GM06990 (cell line): ENCODE measurements around the gene SLC26A6.

Source experiments
- DNase-seq: peaks from one replicate; pipeline ENCODE4 v3.0.0-alpha.2; 2011; ENCODE audit not compliant: insufficient read length; ENCODE audit errors: extremely low read depth
- H3K27me3 ChIP-seq: replicated peaks from 2 replicates; pipeline ENCODE4 v1.6.0; 2011; ENCODE audit warnings: low read length; ENCODE audit not compliant: control insufficient read depth, insufficient read depth
- H3K36me3 ChIP-seq: 2 replicates; pipeline ENCODE4 v1.5.1; 2011; ENCODE audit warnings: low read length; ENCODE audit not compliant: control insufficient read depth, insufficient read depth
- H3K4me3 ChIP-seq: replicated peaks from 2 replicates; pipeline ENCODE4 v1.5.1; 2011; ENCODE audit warnings: low read depth, mild to moderate bottlenecking, control low read depth, low read length
- TF ChIP-seq, protein P1 (sequence below): IDR thresholded peaks from 2 replicates; pipeline ENCODE4 v1.5.1; 2011; ENCODE audit warnings: low read length, control low read depth, mild to moderate bottlenecking, inconsistent platforms; ENCODE audit not compliant: insufficient read depth, poor library complexity, severe bottlenecking

SLC26A6 gene

DNA sequence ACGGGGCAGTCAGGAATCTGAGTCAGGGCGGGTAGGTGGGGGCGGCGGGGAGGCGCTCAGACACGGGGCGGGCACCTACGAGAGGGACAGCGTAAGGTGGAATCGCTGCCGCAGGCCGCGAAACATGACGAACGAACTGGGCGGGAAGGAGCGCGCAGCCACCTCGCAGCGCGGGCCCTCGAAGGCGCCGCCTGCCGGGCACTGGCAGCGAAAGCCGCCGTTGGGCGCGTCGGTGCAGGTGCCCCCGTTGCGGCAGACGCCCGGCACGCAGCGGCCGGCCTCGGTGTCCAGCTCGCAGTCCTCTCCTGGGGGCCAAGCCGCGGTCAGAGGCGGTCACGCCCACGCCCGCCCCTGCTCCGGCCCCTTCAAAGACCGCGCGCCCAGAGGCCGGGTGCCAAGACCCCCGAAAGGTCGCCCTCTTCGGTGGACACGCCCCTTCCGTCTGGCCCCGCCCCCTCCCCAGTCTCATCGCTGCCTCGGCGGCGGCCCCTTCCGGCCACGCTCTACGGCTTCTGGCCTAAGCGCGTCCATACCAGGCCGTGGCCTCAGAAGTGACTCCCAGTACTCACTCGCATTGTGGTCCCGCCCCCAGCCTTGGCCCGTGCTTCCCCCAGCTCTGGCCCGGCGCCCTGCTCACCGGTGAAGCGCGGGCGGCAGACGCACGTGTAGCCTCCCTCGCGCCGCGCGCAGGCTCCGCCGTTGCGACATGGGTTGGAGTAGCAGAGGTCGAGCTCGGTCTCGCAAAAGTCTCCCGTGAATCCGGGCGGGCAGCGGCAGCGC lies 21.0 kb upstream of the SLC26A6 start:
- H3K4me3 ChIP-seq: peak overlapping the region; percentile 64
- H3K27me3 ChIP-seq: no peaks in the 10 kb centered on the region
- TF ChIP-seq, protein P1, sequence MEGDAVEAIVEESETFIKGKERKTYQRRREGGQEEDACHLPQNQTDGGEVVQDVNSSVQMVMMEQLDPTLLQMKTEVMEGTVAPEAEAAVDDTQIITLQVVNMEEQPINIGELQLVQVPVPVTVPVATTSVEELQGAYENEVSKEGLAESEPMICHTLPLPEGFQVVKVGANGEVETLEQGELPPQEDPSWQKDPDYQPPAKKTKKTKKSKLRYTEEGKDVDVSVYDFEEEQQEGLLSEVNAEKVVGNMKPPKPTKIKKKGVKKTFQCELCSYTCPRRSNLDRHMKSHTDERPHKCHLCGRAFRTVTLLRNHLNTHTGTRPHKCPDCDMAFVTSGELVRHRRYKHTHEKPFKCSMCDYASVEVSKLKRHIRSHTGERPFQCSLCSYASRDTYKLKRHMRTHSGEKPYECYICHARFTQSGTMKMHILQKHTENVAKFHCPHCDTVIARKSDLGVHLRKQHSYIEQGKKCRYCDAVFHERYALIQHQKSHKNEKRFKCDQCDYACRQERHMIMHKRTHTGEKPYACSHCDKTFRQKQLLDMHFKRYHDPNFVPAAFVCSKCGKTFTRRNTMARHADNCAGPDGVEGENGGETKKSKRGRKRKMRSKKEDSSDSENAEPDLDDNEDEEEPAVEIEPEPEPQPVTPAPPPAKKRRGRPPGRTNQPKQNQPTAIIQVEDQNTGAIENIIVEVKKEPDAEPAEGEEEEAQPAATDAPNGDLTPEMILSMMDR: peak; percentile 28
- DNase-seq: peak; percentile 89
- H3K36me3 ChIP-seq: no peaks in the 10 kb centered on the region

- TF ChIP-seq, protein P1: no peak
- Histone ChIP-seq H3K27me3 (no peaks in the 10 kb centered on the region), H3K4me3 (peak overlapping the region; percentile 64), H3K36me3 (no peaks in the 10 kb centered on the region)
- DNase-seq: peak; percentile 45
Observed at GRCh38 chr3:48655606-48656005, 20.3 kb upstream of the SLC26A6 start.

DNA sequence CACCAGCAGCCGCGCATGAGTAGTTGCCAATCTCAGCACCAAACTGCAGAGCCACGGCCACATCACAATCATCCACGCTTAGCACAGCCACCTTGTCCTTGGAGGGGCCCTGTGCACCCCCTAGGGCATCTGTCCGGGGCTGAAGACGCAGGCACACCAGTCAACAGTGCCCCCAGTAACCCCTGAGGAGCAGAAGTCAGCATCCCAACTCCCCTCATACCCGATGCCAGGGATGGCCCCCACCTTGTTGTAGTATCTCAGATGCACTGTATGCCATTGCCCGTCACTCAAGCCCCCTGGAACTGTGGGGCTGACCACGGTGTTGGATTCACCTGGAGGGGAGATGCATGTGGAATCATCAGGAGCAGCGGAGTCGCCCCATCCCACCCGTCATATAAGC lies 19.8 kb upstream of the SLC26A6 start:
- no peak overlapping the region for H3K4me3 ChIP-seq
- no peaks in the 10 kb centered on the region for H3K27me3 ChIP-seq
- H3K36me3 ChIP-seq: no peaks in the 10 kb centered on the region
- DNase-seq: no peak
- TF ChIP-seq, protein P1: no peak

GRCh38 chr3:48652923-48653715 lies 17.9 kb upstream of the SLC26A6 start:
- TF ChIP-seq, protein P1: no peak
- no peak for DNase-seq
- Histone ChIP-seq H3K36me3 (no peaks in the 10 kb centered on the region), H3K4me3 (no peak overlapping the region), H3K27me3 (no peaks in the 10 kb centered on the region)

- TF ChIP-seq, protein P1: no peak
Observed at GRCh38 chr3:48651771-48652170, 16.5 kb upstream of the SLC26A6 start.

More at GRCh38 chr3:48651771-48652170, 16.5 kb upstream of the SLC26A6 start:
- Histone ChIP-seq H3K4me3 (no peak overlapping the region), H3K27me3 (no peaks in the 10 kb centered on the region), H3K36me3 (no peaks in the 10 kb centered on the region)
- DNase-seq: no peak
